Left lobe of liver (tissue), 2 donors: ENCODE results near the gene UST. TPM values are rescaled to one million over a fixed set of nuclear protein-coding genes. Genes with fewer than 3 reads are reported as not detected.
A peak's percentile ranks its signal among the peaks of the same experiment; 100 is the strongest.
"Not testable (repeated sequence)": the region's sequence is repeated elsewhere in the genome, so short reads cannot be mapped to it uniquely, and the experiment has no call there.

Source experiments
- ATAC-seq: fragments of 200-7000 bp; cut with Tn5 transposase; one replicate; pipeline ENCODE4 v1.9.1; 2020; ENCODE audit warnings: mild to moderate bottlenecking, moderate library complexity
- DNase-seq: peaks from one replicate; pipeline ENCODE4 v3.0.0-alpha.2; 2020; ENCODE audit warnings: low spot score
- total RNA-seq: library from RNA; stranded (reverse); gene quantifications from one replicate; pipeline ENCODE4 v1.2.1, GENCODE V29; 2021
- donor health status: DM: no; HTN: no; CAD: no; lungs with moderate emphysema.
- donor health status: DM: no; HTN: yes; CAD: no.

The UST gene
- total RNA-seq, 1 donor from 2014 or later = 0.58 TPM

DNA sequence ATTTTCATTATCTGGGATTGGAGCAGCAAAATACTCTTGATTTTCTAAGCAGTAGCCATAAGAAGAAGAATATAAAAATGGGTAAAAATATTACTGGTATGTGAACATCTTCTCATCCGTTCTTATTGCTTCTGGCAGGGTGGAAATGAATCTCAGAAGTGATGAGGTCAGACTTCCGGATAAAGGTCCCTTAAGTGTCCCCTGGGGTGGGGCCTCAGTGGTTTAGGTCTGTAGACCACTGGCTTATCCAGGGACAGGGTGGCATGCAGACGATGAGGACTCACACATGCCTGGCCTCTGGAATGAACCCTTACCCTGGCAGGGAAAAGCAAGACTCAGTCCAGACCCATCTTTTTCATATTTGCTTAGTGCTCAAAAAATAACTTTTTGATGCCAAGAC lies 143.3 kb downstream of the UST start:
- DNase-seq (no peak), ATAC-seq (no peak)

DNA sequence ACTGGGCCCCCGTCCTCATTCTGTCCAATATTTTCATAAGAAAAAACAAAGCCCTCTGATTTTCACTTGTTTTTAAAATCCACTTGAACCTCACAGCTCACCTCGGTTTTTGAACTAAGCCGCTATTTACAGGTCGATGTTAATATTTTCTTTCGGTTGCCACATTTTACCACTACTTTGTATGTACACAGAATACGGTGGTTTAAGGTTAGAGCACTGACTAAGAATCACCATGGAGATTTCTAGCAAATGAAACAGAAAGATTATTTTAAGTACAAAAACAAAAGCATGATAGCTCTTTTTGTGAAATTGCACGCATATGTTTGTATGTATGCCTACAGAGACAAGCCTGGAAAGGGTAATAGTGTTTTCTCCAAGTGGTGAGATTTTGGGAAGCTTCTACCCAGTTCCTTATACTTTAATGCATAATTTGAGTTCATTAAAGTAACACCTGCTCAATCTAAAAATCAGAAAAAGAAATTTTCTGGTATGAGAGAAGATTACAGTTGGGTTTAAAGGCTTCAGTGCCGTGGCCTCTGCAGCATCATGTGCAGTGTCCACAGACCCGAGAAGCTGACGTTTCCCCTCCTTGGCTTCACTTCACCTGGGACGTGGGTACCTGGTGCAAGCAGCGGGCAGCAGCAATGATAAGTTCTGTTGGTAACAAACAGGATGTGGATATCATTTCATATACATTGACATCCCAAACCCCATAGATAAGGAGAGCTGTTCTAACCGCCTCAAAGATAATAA lies 144.0 kb downstream of the UST start:
- peak; percentile 60 for ATAC-seq
- no peak for DNase-seq

DNA sequence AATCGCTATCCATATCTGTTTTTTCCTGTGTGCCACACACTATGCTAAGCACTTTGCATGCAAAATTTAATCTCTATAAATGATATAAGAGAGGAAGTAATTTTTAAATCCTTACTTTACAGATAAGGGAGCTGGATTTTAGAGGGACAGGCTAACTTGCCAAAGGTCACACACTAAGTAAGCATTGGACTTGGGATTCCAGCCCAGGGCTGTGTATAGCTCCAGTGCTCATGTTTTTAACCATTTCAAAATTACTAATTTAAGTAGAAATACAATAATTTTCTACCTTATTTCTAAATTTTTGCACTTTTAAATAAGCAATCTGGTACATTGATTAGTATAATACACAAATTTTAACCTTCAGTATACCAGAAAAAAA lies 144.6 kb downstream of the UST start:
- ATAC-seq (peak; percentile 87), DNase-seq (no peak)

DNA sequence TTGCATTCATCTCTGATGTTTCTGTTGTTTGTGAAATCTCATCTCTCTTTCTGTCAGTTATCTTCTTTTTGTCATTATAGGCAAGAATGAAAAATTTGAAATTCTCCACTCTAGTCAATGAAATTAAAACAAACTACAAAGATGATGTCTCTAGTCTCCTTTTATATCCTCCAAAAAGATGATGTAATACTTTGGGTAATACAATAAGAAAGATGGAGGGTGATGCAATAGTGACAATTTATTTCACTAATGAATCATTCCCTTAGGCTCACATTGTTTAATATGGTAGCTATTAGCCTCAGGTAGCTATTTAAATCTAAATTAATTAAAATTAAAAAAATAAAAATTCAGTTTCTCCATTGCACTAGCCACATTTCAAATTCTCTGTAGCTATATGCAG lies 145.4 kb downstream of the UST start:
- DNase-seq (no peak), ATAC-seq (no peak)

DNA sequence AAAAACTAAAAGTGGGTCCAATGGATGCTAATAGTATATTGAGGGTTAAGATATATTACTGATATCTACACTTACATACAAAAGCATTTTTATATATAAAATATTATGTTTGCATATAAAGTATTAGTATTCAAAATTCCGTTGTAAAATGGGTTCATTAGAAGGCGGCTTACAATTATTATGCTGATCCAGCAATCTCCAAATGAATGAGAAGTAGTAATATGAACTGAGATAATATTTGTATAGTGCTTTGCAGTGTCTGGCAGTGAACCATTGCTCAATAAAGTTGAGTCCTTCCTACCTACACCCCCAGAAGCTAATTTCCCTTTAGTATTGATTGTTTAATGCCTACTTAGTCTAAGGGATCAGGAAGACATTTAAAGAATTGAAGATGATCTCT lies 146.2 kb downstream of the UST start:
- DNase-seq (no peak), ATAC-seq (no peak)

DNA sequence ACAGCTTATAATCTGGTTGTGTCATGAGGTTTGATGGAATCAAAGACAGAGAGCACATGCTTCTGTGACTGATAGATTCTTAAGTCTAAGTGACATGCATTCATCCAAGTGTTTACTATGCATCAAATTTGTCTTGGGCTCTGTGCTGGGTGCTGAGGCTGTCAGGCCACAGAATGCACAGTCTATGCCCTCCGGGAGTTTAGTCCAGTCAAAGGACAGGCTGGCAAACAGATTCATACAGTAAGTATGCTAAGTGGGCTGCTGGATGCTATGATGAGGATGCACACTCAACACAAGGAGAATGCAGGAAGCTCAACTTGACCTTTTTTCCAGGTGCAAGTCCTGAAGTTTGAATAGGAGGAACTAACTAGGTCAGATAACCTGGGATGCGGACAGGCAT lies 146.7 kb downstream of the UST start:
- DNase-seq (no peak), ATAC-seq (no peak)

DNA sequence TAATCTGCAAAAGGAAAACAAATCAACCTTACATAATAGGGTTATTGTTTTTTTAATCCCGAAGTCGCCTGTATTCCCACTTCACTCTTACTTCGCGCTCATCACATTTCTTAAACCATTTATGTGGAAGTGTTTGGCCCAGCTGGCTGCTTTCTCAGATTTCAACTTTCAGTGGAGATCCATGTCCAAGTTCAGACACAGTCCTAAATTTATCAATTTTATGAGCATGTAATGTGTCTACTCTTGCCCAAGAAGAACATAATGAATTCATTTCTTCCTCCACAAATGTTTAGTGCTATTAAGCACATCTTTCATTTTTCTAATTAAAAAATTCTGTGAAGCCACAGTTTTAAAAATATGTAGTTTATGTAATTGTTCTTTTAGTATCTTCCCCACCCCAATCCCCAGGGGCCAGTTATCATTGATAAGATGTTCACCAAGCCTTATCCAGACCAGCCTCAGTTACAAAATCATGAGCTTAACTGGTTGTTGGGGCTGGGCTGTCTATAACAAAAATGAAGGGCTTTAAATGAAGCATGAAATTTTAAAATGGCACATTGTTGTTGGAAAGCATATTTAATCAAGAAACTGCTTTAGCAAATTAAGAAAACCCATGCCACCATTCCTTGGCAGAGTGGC lies 151.7 kb downstream of the UST start:
- ATAC-seq = no peak
- DNase-seq = no peak

DNA sequence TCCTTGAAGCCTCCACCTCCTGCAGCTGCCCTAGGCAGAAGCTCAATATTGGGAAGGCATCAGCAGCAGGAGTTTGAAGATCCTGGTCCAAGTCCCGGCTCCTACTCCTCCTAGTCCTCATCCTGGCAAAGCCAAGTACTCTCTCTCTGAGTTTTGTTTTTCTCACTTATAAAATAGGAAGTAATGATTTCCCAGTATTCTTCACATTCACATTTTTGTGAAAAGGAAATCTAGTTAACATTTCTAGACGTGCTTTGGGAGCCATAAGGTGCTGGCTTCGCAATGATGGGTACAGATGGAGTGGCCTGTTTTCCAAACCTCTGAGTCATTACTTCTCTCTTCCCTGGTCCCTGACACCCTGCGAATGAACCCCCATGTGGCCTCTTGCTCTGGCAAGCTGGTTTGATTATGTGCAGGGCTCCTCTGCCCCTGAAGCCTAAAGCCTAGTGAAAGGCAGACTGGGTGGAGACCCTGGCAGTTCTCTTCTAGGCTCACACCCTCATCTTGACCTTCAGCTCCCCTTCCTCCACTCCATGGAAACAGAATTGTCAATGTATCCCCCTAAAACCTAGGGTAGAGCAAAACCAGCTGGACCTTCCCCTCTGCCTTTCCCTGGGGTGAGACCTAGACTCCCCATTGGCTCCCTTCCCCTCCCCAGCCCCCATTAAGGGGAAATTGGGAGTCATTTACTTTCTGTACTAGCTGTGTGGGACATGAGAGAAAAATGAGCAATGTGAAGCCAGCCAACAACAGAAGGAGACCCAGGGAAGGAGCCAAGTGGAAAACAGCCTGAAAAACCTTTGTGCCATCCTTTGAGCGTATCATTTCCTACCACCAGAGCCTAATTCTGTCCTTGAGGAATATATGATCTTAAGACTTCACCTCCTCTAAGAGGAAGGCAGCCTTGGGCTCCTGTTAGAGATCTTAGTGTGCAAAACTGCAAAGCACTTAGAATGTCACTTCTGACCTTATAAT lies 158.4 kb downstream of the UST start:
- ATAC-seq (no peak), DNase-seq (no peak)

DNA sequence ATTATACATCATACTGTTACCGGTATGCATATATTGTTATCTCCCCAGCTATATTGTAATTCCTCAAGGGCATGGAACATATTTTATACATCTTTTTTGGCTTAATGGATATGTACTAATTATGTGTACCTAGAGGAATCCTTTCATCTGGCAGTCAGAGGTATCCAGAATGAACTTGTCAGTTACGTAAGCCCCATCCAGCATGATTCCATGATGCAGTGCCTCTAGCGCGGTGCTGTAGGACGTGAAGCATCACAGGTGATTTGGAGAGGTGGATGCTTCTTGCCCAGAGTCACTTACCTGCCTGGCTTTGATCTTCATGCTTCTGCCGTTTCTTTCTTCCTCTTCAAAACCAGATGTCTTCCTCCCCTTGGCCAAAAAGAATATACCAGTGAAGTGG lies 159.1 kb downstream of the UST start:
- no peak for ATAC-seq
- DNase-seq = no peak

DNA sequence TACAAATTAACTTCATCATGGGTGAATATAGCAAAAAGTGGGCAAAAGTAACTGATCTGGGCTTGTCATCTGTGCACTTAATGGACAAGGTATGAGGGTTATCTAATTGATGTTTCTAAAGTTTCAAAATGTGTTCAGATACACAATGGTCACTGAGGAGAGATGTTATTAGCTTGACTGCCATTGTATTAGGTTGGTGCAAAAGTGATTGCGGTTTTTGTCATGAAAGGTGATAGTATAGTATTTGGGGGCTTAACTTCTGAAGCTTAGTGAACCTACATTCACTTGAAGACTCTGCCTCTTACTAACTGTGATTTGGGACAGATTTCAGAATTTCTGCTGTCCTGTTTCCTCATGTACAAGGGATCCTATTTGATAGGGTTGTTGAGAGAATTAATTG lies 159.6 kb downstream of the UST start:
- DNase-seq (no peak), ATAC-seq (no peak)

DNA sequence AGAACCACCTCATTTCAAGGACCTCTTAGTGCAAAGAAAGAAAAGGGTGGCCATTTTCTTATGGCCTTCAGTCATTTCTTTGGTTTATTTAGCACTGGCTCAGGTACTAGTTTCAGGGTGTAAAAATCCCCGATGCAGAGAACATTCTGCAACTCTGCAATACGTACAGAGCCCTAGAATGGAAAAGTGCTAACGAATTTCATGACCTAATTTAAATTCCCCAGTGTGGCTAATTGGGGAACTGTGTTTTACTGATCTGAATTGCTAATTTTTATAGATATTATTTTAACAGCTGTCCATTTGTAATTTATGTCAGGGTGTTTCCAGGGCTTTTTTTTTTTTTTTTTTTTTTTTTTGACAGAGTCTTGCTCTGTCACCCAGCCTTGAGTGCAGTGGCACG lies 160.7 kb downstream of the UST start:
- DNase-seq (no peak), ATAC-seq (no peak)

DNA sequence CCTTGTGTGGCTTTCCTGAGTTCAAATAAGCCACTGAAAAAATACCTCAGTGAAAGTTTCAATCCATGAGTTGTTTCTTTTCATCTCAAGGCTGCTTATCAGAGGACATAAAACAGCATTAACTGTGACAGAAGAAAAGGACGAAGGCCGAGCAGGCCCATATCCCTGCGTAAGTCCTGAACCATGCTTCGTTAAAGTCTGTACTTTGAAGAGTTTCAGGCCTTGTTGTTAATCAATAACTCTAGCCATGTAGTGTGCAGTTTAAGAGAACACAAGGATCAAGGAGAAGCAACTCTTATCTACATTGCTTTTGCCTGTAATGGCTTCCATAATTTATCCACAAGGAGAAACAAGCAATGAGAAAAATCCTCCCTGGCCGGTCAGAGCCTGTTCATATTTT lies 165.4 kb downstream of the UST start:
- DNase-seq (no peak), ATAC-seq (no peak)

DNA sequence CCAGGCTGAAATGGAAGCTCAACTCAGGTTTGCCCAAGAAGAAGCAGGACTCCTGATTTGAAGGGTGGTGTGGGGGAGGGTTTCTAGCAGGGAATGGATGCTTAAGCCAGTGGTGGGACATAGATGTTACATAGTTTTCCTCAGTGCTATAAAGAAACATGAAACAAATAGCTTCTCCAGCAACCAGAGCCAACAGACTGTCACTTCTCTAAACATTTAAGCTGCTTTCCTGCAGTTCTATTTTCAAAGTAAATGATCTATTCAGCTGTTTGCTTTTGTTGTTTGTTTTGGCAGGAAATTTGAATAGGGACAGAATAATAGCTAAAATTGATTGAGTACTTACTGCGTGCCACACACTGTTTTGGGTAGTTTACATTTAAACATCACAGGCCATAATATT lies 169.0 kb downstream of the UST start:
- no peak for DNase-seq
- ATAC-seq = peak; percentile 89

DNA sequence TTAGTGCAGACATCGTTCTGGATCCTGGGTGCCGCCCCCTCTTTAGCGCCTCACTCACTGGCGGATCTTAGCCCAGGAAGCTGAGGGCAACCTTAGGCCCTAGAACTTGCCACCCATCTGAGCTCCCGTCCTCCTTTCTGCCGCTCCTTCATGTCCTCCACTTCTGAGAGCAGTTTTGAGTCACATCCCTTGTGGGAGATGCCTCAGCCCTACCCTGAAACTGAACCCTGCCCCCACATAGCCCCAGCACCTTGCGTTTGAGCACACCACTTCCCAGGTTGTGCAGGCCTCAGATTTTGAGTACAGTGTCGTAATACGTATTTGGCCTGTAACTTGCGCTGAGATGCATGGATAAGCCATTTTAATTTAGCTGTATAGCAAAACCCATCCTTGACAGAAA lies 169.7 kb downstream of the UST start:
- DNase-seq = not testable (repeated sequence)
- peak; percentile 12 for ATAC-seq

DNA sequence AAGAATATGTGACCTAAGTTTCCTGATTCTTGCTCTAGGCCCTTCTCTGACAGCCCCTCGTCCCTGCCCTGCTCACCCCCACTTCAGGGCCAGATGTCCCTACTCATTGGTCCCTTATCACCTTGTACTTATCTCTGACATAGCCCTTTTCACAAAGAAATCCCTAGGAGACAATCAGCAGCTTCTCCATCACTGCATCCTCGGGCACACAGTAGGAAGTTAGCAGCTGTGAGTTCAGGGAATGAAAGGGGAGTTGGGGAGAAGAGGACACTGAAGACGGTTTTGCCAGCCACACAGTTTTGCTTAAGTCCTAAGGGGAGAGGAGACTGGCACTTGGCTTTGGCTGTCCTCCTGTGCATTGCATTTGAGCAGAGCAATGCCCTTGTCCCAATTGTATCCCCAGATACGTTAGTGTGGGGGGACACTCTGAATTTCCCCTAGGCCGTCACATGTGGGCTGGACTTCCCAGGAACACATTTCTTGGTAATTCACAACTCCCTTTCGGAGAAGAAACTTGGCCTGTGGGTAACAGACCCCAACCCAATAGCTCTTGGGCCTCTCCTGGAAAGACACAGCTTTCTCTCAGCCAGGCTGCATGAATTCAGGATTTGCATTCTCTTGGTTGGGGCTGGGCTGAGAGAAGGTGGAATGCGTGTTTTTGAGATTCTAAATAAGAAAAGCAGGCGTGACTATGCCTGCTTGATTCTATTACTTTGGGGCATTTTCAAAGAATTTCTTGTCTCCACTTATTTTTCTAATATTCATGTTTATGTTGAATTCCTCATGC lies 177.6 kb downstream of the UST start:
- no peak for ATAC-seq
- no peak for DNase-seq

DNA sequence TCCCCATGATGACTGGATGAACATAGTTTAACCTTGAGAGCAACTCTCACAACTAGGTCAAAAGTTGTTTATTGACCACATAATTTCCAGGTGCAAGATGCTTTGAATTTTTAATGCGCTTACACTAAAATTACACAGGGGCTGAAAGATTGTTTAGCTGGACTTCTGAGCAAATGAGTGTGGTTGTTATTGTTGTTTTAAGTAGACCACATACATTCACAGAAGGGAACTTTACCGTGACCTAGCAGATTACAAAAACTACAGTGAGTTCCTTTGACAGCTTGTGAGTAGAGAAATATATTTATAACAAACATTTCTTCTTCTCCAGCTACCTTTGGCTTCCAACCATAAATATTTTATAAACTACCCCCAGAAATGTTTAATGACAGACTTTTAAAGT lies 178.9 kb downstream of the UST start:
- no peak for ATAC-seq
- DNase-seq = no peak

DNA sequence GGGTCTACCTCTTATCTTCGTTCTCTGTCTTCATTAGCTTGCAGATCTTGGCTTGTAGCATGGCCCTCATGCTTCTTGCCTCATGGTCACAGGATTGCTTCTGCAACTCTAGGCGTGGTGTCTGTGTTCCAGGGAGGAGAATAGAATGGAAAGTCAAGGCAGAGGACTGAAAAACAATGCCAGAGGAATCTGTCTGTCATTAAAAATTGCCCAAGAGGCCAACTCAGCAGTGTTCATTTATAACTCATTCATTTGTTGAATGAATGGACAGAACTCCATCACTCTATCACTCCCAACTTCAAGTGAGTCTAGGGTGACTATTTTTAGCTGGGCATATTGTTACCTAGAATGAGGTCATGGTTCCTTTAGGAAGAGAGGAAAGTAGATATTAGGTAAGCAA lies 179.6 kb downstream of the UST start:
- ATAC-seq (no peak), DNase-seq (no peak)

DNA sequence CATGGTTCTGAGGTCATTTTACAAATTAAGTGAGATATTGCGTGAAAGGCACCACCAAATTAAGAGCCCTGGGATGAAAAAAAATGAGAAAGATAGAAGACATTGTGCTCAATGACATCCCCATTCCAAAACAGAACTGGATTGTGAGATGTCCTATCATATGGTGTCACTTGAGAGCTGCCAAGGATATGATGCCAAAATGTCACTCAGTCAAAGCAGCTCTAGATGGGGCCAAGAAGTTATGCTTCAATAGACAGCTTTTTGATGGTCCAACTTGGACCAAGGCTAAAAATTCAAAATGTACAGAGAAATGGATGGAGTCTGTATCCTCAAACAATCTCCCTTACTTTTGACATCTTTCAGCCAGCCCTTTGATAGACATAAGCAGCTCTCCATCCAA lies 180.8 kb downstream of the UST start:
- DNase-seq (no peak), ATAC-seq (no peak)

DNA sequence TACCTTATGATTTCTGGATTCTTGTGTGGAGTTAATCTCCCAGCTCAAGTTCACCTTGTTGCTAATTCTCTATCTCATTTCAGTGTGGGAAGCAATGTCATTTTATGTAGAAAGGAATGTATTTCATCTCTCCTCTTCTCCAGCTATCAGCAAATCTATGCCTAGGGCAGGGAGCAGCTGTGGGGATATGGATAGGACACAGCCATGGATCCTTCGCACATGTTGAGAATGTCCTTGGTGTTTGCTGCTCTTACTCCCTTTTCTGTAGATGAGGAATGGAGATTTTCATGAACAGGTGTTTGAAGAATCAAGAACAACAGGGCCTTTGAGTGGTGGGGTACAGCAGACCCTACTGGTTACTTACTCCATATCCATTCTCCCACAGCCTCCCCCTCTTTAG lies 182.0 kb downstream of the UST start:
- ATAC-seq (no peak), DNase-seq (no peak)

DNA sequence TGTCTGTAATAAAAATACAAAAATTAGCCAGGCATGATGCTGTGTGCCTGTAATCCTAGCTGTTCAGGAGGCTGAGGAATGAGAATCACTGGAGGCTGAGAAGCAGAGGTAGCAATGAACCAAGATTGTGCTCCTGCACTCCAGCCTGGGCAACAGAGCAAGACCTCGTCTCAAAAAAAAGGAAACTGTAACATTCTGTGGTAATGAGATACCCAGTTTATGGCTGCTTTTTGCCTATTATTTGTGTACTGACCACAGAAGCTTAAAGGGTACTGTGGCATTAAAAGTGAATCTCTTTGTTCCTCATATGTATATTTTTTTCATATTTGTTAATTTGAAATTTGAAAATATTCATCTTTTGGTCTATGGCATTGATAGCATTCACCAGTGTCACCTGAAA lies 185.4 kb downstream of the UST start:
- DNase-seq = no peak
- no peak for ATAC-seq

DNA sequence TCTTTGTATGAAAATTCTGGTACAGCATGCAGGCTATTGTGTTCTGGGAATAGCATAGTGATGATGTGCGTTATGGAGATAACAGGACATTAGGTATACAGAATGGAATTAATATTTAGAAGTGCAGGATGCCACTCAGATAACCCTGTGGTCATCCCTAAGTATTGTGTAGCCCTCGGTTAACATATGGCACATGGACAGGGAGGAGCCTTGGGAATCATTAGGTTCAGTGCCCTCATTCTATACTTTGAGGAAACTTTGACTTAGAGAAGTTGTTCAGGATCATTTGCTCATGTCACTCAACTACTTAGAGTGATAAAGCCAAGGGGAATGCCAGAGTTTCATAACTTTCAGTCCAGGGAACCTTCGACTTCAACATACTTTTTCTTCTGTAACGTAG lies 185.9 kb downstream of the UST start:
- DNase-seq (no peak), ATAC-seq (no peak)
